Stimulated activated CD8-positive, alpha-beta memory T cell treated with anti-CD3 and anti-CD28 coated beads, Interleukin-15, amount 100 ng/mL, for 48 hours (primary cell): ENCODE results near the gene FBP1.
"Not testable (repeated sequence)": the region's sequence is repeated elsewhere in the genome, so short reads cannot be mapped to it uniquely, and the experiment has no call there.

ENCODE experiments used
- DNase-seq, 2 donors: peaks; one replicate each; pipeline ENCODE4 v3.0.0-alpha.2; 2020; ENCODE audit warnings: low read depth in 2 of 2

Gene FBP1

DNA sequence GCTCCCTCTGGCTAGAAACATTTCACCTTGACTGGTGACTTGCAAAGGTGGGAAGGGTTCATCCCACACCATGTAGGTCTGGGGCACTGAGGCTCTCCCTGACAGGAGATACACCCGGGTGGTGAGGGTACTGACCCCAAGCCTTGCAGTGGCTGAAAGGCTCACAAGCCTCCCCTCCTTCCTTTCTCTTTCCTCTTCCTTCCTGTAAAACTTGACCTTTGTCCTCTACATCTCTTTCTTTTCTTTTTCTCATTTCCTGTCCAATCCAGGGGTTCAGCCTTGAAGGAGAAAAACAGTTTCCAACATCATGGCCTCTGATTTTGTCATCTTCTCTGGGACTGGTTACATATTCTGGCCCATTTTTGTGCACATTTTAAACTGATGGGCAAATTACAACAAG lies 62.3 kb downstream of the FBP1 start:
- no peak for DNase-seq

DNA sequence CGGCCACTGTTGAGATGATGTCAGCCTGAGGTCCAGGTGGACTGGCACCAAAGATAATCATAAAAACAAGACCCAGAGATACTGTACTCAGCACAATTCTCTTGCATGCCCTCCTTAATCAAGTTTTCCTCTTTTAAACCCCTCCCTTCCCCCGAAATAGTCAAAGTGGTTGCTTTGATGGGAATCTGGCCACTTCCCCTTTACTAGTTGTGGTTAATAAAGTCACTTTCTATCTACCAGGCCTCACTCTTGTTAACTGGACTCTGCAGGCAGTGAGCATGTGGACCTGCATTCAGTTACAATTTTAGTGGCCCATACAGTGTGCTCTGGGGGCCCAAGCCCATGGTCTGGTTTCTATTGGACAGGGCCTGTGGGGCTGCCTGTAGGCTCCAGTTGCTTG lies 63.2 kb downstream of the FBP1 start:
- DNase-seq = no peak

GRCh38 chr9:94568972-94569712 lies 70.2 kb downstream of the FBP1 start:
- DNase-seq = no peak

GRCh38 chr9:94568250-94568889 lies 70.9 kb downstream of the FBP1 start:
- no peak for DNase-seq

GRCh38 chr9:94567271-94567670 lies 72.0 kb downstream of the FBP1 start:
- no peak for DNase-seq

- DNase-seq = no peak
Measured at GRCh38 chr9:94566550-94566949, 72.8 kb downstream of the FBP1 start.

DNA sequence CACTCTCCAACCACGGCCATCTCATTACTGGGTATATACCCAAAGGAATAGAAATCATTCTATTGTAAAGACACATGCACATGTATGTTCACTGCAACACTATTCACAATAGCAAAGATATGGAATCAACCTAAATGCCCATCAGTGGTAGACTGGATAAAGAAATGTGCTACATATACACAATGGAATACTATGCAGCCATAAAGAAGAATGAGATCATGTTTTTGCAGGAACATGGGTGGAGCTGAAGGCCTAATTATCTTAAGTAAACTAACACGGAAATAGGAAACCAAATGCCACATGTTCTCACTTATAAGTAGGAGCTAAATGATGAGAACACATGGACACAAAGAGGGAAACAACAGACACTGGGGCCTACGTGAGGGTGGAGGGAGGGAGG lies 75.0 kb downstream of the FBP1 start:
- not testable (repeated sequence) for DNase-seq

DNA sequence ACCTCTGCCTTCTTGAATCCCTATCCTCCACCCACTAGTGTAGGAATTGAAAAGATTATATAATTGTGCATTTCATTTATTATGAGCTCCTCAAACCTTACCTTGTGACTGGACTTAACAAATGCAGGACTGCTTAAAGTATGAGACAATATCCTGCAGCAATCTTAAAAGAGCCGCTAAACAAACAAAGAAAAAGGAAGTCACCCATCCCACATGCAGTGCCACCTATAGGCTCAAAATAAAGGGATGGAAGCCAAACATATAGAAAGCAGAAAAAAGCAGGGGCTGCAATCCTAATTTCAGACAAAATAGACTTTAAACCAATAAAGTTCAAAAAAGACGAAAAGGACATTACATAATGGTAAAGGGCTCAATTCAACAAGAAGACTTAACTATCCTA lies 75.8 kb downstream of the FBP1 start:
- no peak for DNase-seq

GRCh38 chr9:94560237-94560636 lies 79.1 kb downstream of the FBP1 start:
- peak in 1 of 2 donors; percentile 11 for DNase-seq

DNA sequence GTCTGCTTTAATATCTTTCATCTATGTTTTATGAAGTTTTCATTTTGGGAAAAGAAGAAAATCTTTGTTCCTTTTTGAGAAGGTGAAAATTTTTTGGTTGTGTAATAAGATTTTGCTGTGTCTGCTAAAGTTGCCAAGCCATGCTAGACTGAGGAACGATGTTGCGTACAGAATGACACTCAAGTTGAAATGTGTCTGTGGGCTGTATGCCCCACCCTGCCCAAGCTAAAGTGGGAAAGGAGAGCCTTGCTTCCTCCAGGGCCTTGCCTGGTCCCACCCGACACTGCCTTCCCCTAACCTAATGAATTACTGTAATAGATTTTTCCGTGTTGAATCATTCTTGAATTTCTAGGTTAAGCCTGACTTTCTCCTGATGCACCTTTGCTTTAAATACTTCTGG lies 81.9 kb downstream of the FBP1 start:
- no peak for DNase-seq

- DNase-seq = peak; percentile 5 to 12
Measured at GRCh38 chr9:94554439-94555331, 84.6 kb downstream of the FBP1 start, which contains the start of gene PCAT7. TSS of gene PCAT7 (plus strand) at chr9:94555083.

GRCh38 chr9:94554078-94554438 lies 85.3 kb downstream of the FBP1 start:
- DNase-seq = no peak
